Hepatocyte (in vitro differentiated cells): ENCODE data around the gene FAM110A.

ENCODE experiments used
- EZH2 ChIP-seq: fragments of 200-600 bp; sonication (generic); IDR thresholded peaks from 2 replicates; pipeline ENCODE4 v1.6.1; 2016; ENCODE audit warnings: antibody characterized with exemption, mild to moderate bottlenecking, borderline replicate concordance
- EZH2phosphoT487 ChIP-seq: fragments of 200-600 bp; sonication (generic); IDR thresholded peaks from one replicate; pipeline ENCODE4 v1.6.1; 2018; ENCODE audit warnings: antibody characterized with exemption, mild to moderate bottlenecking, low read depth, moderate library complexity; ENCODE audit not compliant: unreplicated experiment, severe bottlenecking
- TF ChIP-seq, protein P1 (sequence below): fragments of 200-600 bp; sonication (generic); IDR thresholded peaks from 2 replicates; pipeline ENCODE4 v1.5.1; 2016; ENCODE audit warnings: antibody characterized with exemption, mild to moderate bottlenecking; ENCODE audit not compliant: poor library complexity

- TF ChIP-seq, protein P1, sequence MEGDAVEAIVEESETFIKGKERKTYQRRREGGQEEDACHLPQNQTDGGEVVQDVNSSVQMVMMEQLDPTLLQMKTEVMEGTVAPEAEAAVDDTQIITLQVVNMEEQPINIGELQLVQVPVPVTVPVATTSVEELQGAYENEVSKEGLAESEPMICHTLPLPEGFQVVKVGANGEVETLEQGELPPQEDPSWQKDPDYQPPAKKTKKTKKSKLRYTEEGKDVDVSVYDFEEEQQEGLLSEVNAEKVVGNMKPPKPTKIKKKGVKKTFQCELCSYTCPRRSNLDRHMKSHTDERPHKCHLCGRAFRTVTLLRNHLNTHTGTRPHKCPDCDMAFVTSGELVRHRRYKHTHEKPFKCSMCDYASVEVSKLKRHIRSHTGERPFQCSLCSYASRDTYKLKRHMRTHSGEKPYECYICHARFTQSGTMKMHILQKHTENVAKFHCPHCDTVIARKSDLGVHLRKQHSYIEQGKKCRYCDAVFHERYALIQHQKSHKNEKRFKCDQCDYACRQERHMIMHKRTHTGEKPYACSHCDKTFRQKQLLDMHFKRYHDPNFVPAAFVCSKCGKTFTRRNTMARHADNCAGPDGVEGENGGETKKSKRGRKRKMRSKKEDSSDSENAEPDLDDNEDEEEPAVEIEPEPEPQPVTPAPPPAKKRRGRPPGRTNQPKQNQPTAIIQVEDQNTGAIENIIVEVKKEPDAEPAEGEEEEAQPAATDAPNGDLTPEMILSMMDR: no peak
- TF ChIP-seq EZH2phosphoT487 (no peak), EZH2 (no peak)
Observed at GRCh38 chr20:858011-858410, 24.5 kb downstream of the FAM110A start.
